ENCODE results near the gene DNAJA2. TPM values are rescaled to one million over a fixed set of nuclear protein-coding genes. Genes with fewer than 3 reads are reported as not detected.

Gene DNAJA2
- total RNA-seq, 2 experiments from 2014 or later: 68.4 to 70.2 TPM

- H3K4me1 Mint-ChIP-seq (ENCODE audit: low read depth): peaks cover 9% of the 10 kb centered on the region
- H3K27me3 Mint-ChIP-seq: no peaks in the 10 kb centered on the region
- H3K27ac Mint-ChIP-seq: no peak overlapping the region
- H3K36me3 Mint-ChIP-seq (ENCODE audit: low read depth): peaks cover 25% of the 10 kb centered on the region
- POLR2A ChIA-PET: no interaction called here
- ATAC-seq: peak; percentile 30
- intact Hi-C loops (cut with micrococcal nuclease): no loop called here
- peak; percentile 79 for TF ChIP-seq CTCF (IDR thresholded peaks at IDR 0.05)
- no peaks in the 10 kb centered on the region for H3K9me3 Mint-ChIP-seq
- CTCF ChIA-PET: interaction anchor here (0.7 to 4.3 kb wide), 22 partner anchors 8 to 235 kb away, joined by 3 to 56 read pairs (median 4); partner anchors contain the start of gene GPT2
- peak; percentile 68 for DNase-seq
- no peak overlapping the region for H3K4me3 Mint-ChIP-seq
Measured at GRCh38 chr16:46908540-46909372, 64.7 kb downstream of the DNAJA2 start.

GRCh38 chr16:46907061-46907774 lies 66.3 kb downstream of the DNAJA2 start:
- ATAC-seq: no peak
- intact Hi-C loops (cut with micrococcal nuclease): no loop called here
- POLR2A ChIA-PET: interaction anchor here (1.1 kb wide), 1 partner anchor 209 kb away, joined by 3 read pairs; no protein-coding TSS in a partner anchor

GRCh38 chr16:46906360-46907060 lies 67.0 kb downstream of the DNAJA2 start:
- no peaks in the 10 kb centered on the region for H3K27me3 Mint-ChIP-seq
- peaks cover 27% of the 10 kb centered on the region for H3K36me3 Mint-ChIP-seq (ENCODE audit: low read depth)
- peaks cover 9% of the 10 kb centered on the region for H3K4me1 Mint-ChIP-seq (ENCODE audit: low read depth)
- H3K9me3 Mint-ChIP-seq: no peaks in the 10 kb centered on the region
- H3K4me3 Mint-ChIP-seq: no peak overlapping the region
- ChIA-PET CTCF (interaction anchor here (0.7 to 4.3 kb wide), 4 partner anchors 49 to 233 kb away, joined by 3 to 56 read pairs (median 13); no protein-coding TSS in a partner anchor), POLR2A (interaction anchor here (1.1 kb wide), 1 partner anchor 208 kb away, joined by 3 read pairs; no protein-coding TSS in a partner anchor)
- ATAC-seq (no peak), DNase-seq (no peak)
- intact Hi-C loops (cut with micrococcal nuclease): no loop called here
- no peak overlapping the region for H3K27ac Mint-ChIP-seq
- no peak for TF ChIP-seq CTCF (IDR thresholded peaks at IDR 0.05)

More at GRCh38 chr16:46907061-46907774, 66.3 kb downstream of the DNAJA2 start:
- Mint-ChIP-seq H3K27ac (no peak overlapping the region), H3K4me1 (ENCODE audit: low read depth) (peaks cover 9% of the 10 kb centered on the region), H3K4me3 (no peak overlapping the region), H3K9me3 (no peaks in the 10 kb centered on the region), H3K27me3 (no peaks in the 10 kb centered on the region), H3K36me3 (ENCODE audit: low read depth) (peaks cover 25% of the 10 kb centered on the region)
- CTCF ChIA-PET: interaction anchor here (0.7 to 4.3 kb wide), 4 partner anchors 44 to 233 kb away, joined by 3 to 56 read pairs (median 14); no protein-coding TSS in a partner anchor
- TF ChIP-seq CTCF (IDR thresholded peaks at IDR 0.05): no peak
- DNase-seq: no peak

Other genes starting within 250 kb of the DNAJA2 start
- gene MYLK3, start 225.3 kb downstream of the DNAJA2 start, total RNA-seq: under 1 TPM in 1 of 2 experiments, not detected in 1; 0.11 TPM
- gene C16orf87, start 142.5 kb downstream of the DNAJA2 start, total RNA-seq: 10 to 100 TPM; 12.5 to 14.7 TPM
- gene GPT2, start 89.3 kb downstream of the DNAJA2 start, total RNA-seq: 10 to 100 TPM; 39.3 to 50.6 TPM
- 1 to 10 TPM; 2.8 to 3.1 TPM for gene NETO2, start 170.3 kb upstream of the DNAJA2 start, total RNA-seq